ENCODE measurements around the gene NCOR1.

GRCh38 chr17:16101440-16101839 is 113.9 kb downstream of the NCOR1 start:
- no peak for TF ChIP-seq CTCF (IDR thresholded peaks at IDR 0.05)
- no peak for TF ChIP-seq POLR2AphosphoS5 (IDR thresholded peaks at IDR 0.05; ENCODE audit: low read depth, low read length)
- TF ChIP-seq REST (IDR thresholded peaks at IDR 0.05; ENCODE audit: insufficient read depth in 1 of 2, low read depth in 2 of 2, low read length in 1 of 2): no peak
